Medulla oblongata (tissue), 1 donor: Measurements from ENCODE around the gene TNS1.

Source experiments
- DNase-seq: peaks from one replicate; pipeline ENCODE4 v3.0.0-alpha.2; 2015; ENCODE audit errors: extremely low spot score

TNS1 gene

DNA sequence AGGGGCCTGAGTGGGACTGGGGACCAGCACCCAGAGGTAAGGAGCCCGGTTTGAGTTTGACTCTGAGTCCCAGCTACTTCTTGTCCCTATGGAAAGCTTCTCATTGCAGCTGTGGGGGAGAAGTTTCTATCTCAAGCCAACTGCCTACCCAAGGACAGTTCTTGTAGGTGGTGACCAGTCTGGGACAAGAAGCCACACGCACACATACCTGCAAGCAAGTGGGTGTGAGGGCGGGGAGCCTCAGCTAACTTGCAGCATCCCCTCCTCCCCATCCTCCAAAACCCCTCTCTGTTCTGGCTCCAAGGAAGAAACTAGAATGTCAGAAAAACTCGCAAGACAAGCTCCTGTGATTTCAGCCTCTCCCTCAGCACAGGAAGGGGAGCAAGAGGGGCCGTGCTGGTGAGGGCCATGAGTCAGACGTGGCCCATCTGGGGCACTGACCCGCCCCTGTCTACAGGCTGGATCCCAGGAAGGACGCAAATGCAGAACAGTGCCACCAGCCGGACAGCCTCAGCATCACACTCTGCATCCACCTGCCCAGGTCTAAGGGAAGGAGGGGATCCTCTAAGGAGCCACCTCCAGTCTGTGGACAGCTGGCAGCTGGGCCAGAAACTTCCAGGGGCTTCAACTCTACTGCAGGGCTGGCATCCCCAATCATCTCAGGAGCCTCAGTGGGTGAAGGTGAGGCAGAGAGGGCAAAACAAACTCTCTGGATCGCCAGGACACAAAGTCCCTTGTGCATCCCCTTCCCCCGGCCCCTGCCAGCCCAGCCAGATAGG, 103.4 kb downstream of the TNS1 start:
- no peak for DNase-seq

DNA sequence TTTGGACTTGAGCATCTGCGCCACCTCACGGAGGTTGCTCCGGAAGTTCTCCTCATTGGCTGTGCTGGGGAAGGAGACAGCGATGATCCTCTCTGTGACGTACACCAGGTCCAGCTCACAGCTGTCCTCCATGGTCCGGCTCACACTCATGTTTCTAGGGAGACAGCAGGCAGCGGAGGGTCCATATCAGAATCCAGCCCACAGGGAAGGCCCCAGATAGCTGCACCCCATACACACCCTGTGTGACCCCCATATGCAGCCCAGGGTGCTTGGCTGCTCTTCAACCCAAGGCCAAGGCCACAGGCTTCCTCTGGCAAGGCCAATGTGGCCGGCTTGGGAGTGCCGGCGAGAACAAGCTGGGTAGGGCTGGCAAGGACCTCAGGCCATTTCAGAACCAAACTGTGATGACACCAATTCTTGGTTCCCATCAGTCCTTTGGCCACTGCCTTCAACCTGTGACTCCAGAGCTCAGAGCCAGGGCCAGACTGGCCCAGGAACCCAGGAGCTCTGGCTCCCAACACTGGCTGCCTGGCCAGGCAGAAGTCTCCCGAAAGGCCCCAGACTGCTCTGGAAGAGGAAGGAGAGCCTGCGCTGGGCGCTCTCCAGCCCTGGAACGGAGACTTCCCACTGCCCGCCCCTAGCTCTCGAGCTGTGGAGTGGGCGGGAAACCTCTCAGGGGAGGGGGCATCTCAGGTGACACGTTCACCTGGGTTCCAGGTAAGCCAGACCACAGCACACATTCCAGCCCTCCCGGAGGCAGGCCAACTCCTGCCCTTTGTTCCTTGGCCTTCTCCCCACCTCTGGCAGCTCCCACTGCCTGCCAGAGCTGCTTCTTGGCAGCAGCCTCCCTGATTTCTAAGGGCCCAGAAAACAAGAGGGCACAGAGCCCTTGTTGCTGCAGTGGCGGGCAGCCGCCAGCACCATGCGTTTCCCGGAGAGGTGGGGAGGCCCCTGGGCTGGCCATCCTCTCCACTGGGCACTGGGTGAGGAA, 104.7 kb downstream of the TNS1 start:
- peak; percentile 81 for DNase-seq

DNA sequence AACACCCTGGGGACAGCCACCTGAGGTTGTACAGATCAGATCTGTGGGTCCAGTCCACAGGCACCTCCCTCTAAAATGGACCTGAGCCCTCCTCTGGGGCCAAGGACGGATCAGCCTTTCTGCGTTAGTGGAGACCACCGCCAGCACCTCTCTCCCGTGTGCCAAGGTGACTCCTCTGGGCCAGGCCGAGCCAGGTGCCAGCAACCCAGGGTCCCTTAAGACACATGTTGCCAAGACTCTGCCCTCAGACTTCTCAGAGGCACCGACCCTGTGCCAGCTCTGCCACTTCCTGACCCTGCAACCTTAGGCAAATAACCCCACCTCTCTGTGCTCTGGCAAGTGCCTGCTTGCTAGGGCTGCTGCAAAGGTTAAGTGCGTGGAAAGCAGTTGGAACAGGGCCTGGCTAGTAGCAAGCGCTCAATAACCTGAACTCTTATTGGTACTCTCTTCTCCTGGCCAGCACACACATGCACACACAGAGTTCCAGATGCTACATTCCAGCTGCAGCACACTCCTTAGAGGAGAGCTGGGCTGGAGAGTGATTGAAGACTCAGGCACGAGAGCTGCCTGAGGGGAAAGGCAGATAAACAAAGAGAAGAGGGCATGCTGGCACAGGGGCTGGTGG, 105.6 kb downstream of the TNS1 start:
- DNase-seq, result no peak

DNA sequence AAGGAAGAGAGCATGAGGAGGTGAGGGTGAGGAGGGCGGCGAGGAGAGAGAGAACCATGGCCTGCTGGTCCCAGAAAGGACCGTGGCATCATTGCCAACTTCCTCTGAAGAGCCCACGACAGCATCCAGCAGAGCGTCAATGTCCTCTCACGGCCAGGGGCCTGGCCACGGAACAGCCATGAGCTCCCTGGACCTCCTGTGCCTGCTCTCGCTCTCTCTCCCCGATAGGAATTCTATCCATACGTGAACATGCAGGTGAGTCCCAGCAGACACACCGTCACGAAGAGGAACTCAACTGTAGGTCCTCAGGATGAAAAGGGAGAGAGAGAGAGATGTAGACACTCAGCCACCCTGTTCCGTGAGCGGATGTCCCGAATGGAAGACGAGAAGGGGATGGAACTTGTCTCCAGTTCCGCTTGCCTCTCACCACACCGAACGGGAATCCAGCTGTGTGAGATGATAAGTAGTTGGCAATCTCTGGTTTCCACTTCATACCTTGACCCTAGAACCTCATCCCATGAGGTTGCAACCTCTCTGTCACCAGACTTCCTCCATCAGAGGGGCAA, 107.6 kb downstream of the TNS1 start:
- DNase-seq, result no peak

DNA sequence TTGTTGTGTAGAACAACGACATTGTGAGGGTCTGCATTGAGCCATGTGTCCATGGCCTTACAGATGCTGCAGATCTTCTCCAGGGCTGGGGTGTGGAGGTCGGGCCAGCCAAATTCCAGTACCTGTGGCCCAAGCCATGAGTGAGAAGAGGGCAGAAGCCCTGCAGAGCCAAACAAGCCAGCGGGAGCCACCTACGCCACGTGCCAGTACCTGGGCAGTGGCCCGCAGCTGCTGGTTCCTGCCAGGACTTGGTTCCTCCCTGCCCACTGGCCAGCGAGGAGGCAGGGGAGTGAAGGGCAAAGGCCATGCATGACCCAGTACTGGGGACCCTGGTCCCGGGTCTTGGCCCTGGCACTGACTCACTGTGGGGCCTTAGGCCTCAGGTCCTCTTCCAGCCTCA, 109.4 kb downstream of the TNS1 start:
- no peak for DNase-seq

DNA sequence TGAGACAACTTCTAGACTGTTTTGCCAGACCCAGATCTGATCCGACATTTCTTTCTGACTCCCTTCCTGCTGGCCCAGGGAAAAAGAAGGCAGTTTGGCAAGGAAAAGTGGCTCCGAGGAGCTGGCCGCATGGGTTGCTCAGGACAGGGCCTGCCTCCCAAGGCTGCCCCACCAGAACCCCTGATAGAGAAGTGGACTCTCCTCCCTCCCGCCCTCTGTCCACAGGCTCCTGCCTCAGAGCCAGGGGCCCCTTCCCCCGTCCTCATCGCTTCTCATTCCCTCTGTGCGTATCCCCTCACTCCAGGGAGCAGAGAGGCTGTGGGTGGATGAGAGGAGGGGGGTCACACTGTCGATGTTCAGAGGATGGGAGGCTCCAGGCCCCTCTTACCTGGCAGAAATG, 110.2 kb downstream of the TNS1 start:
- DNase-seq, result no peak

DNA sequence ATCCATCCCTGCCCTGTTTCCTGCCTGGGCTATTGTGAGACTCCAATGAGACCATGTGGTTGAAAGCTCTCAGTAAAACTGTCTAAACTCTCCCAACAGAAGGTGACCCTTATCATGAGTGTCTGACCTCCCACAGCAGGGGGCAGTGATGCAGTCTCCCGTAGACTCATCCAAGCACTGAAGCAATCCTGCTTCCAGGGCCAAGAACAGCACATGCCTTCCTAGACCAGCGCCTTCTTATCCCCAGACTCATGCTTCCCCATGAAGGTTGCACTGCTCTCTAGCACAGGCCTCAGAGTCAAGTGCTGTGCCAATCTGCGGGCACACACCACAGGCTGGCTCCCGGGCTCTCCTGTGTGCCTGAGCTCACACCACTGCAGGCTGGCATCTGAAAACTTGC, 112.3 kb downstream of the TNS1 start:
- peak; percentile 69 for DNase-seq

DNA sequence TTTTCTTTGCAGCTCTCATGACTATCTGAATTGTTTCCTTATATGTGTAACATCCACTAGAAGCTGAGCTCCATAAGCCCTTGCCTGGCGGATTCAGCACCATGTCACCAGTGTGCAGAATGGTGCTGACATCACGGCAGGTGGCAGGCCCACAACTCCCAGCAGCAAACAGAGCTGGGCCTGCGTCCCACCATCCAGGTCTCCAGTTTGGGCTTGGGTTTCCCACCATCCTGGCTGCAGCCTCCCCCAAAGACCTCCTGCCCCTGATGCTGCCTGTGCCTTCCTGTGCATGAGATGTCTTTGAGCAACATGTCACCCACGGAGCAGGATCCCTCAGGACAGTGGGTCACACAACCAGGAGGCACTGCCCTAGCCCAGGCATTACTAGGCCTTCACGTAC, 113.1 kb downstream of the TNS1 start:
- DNase-seq, result no peak

DNA sequence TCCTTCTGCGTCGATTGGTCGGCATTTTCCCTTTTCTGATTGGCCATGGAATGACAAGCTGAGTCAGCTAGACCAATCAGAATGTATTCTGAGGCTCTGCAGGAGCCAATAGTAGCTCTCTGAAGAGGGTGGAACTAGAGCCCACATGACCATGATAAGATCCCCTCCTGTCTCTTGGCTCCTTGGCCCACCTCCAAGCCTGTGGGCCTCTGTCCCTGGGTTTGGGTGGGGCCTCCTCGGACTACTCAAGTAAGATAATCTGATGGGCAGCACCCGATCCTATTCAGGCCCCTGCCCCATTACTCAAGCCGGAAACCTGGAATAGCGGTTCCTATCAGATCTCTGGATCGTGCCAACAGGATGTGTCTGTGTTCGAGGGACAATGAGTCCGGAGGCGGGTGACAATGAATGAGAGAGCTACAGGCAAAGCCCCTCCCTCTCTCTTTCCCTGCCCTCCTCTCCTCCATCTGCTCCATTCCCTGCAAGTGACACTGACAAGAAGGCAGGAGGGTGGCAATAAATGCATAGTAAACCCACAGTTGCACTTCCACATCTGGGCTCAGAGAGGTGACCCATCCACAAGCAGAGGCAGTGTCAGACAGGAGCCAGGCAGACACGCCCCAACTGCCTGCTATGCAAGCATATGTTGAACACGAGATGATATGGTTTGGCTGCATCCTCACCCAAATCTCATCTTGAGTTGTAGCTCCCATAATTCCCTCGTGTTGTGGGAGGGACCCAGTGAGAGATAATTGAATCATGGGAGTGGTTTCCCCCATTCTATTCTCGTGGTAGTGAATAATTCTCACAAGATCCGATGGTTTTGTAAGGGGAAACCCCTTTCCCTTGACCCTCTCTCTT, 114.7 kb downstream of the TNS1 start:
- DNase-seq, result no peak

DNA sequence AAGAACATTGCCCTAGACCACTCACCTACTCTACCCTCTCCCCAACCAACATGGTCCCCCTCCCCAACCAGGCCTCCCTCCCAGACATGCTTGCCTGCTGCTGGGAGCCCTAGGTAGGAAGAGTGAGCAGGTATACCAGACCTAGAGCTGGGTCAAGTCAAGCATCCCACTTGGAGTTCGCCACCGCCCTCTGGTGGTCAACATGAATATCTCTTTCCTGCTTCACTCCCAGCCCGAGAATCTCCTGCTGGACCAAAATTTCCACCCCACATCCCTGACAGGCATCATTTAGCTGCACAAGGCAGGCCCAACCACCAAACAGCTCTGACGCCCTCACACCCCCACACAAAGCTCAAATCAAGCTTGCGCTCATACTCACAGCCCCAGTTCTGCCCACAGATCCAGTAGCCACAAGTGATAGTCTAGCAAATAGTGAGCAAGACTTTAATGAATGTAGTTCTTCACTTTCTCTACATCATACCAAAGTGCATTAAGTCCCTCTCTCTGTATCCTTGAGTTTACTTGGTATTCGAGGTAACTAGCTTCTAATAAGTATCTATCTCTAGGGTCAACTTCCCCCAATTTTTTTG, 116.0 kb downstream of the TNS1 start:
- peak; percentile 85 for DNase-seq

DNA sequence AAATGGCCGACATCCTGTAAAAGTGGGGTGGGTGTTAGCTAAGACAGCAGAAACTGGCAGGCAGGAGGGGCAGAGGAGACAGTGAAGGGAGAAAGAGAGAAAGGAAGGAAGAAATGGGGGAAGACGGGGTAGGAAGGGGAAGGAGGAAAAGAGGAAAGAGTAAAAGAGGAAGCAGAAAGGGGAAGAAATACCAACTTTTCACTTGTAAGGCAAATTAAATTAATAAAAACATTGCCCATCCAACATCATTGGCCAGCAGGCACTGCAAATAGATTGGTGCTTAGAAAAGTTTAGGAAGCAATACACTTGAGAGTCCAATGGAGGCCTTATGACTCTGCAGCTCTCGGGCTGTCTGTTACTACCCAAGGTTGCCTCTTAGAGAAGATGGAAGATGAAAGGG, 116.7 kb downstream of the TNS1 start:
- DNase-seq, result no peak

DNA sequence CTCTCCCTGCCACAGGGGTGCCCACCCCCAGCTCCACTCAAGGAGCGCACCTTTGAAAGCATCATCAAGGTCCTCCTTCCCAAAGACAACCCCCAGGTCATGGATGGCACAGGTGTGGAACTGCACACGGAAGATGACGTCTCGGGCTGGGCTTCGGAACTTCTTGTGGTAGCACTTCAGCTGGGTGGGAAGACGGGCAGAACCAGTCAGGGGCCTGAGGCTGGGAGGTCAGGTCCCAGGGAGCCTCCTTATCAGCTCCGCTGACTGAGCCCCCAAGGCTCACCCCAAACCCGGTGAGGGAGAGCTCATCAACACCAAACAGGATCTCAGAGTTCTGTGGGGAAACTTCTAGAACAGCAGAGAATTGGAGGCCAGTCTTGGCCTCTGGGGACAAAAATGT, 117.8 kb downstream of the TNS1 start:
- no peak for DNase-seq

DNA sequence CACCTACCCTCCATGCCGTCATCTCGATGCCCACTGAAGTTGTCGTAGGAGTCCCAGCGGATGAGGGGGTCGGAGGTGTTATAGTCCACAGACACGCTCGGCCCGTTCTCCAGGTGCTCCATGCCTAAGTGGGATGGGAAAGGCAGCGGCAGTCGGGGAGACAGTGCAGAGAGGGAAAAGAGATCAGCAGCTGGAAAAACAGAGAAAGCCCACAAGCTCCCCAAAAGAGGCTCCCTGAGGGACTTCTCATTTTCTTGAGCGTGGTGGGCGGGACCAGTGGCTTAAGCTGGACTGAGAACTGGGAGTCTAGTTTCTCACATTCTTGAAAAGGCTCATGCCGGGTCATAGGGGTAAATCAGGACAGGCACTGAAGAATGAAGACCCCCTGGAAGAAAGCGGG, 121.9 kb downstream of the TNS1 start:
- DNase-seq, result peak; percentile 38

DNA sequence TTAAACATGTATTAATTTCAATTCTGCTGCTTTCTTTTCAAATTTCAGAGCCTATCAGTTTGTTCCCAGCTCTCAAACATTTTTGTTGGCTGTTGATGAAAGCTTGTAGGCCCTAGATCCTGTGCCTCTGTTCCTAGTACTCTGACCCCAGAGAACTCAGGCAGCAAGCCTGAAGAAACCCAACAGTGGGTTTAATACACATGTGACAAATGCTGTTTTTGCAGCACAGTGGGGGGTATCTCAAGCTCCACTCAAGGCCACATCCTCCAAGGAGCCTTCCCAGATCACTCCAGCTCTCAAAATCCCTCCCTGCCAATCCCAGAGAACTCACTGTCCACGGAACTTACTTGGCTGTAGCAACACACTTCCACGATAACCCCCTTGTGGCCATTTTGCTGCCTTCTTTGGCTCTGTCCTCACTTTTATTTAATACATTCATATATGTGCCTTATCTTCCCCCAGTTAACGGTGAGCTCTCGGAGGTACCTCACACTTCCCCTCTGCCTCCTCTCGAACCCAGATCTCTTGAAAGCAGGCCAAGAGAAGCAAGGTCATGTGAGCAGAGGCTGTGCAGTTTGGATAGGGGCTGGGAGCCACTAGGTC, 122.4 kb downstream of the TNS1 start:
- DNase-seq, result no peak

DNA sequence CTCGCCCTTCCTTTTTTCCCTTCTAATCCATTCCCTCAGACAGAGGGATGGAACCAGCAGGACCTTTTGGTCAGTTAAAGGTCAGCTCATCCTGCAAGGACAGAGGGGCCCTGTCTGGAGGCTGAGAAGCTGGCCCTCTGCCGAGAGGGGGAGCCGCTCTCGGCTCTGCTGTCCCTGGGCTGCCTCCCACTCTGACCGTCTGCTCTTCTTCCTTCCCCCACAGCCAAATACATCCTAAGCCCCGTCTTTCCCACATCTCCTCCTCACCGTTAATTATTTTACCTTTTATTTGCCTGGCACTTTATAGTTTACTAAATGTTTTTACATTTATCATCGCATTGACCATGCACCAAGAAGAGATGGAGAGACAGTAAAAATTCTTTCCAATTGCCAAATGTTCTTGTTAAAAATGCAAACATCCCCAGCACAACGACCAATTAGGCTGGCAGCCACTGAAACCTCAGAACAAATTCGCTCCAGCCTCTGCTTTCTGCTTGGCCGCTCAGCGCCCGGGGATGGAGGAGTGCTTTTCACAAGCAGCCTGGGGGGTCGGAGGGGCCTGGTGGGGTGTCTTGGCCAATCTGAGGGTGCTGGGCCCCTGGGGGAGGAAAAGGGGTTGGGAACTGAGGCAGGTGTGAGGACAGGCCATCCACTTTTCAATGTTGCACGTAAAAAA, 123.7 kb downstream of the TNS1 start:
- DNase-seq, result peak; percentile 13

DNA sequence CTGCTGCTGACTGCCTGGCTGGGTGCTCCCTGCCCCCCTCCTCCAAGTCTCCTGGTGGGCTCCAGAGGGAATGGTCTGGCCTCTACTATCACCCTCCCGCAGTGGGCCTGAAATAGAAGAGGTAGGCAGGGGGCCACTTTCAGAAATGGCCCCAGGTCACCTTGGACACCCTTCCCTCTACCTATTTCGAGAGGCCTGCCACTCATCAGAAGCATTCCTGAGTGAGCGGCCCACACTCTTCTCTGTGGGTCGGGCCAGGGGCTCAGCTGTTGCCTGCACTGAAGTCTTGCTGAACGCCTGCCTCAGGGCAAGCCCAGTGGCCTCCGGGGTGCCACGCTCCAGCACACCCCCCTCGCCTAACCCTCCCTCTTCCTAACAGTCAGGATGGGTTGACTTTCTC, 124.9 kb downstream of the TNS1 start:
- no peak for DNase-seq

DNA sequence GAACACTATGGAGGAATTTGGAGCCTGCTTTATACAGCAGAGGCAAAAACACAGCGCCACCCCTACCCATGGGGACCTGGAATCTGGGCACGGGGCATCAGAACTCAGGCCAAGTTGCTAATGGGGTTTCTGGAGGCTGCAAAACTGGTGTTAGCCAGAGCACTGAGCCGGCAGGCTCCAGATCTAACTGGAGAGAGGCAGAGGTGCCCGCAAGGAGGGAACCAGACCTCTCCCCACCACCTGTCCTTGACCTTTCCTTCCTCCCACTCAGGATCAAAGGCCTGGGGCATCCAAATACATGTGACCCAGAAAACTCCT, 126.6 kb downstream of the TNS1 start:
- peak; percentile 53 for DNase-seq

DNA sequence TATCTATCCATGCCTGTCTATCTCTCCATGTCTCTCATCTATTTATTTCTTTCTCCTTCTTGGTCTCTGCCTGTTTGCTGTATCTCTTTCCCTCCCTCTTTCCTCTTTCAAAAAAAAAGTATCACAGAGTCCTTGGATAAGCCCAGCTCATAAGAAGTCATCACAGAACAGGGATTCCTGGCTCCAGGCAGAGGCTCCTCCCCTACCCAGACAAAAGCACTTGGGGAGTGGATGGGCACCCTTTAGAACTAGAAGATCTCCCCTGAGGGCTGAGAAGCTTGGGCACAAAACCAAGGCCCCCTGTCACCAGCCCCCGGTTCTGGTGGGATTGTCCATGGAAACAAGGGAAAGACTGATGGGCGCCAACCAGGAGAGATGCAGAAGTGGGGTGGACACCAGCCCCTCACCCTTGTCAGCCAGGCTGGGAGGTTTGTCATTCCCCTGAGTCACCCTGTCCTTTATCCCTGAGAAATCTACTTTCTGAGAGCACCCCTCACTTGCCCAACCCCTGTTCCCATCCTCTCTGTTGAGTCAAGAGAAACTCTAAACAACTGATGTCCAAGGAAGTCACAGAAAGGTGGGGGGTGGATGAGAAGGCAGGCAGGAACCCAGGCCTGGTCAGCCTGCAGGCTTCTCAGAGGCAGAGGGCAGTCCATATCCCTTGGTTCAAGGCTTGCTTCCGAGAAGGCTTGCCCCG, 127.1 kb downstream of the TNS1 start:
- no peak for DNase-seq

DNA sequence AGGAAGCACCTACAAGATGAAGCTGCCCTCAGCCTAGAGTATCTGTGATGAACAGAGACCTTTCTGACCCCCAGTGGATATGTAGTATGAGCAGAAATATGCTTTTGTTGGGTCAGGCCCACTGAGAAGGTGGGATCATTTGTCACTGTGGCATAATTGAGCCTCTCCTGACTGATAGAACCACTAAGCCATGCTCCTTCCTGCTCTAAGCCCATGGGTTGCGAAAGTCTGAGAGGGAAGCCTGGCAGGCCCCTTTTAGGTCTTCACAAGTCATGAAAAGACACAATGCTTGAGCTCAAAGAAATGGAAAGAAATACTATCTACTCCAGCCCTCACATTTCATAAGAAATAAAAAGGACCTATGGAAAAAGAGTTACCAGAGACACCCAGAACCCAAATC, 127.7 kb downstream of the TNS1 start:
- no peak for DNase-seq
